ENCODE data around the gene EPB41L4B. TPM values are rescaled to one million over a fixed set of nuclear protein-coding genes. Genes with fewer than 3 reads are reported as not detected.

Gene EPB41L4B
- total RNA-seq, 1 experiment from 2014 or later, result 4.6 TPM

- no peak for TF ChIP-seq CTCF (IDR thresholded peaks at IDR 0.05; ENCODE audit: unreplicated experiment)
- no peak overlapping the region for H3K4me3 Mint-ChIP-seq (ENCODE audit: low read depth, unreplicated experiment)
These were observed 182.4 kb downstream of the EPB41L4B start for GRCh38 chr9:109138421-109138820.

GRCh38 chr9:109134167-109134578 lies 186.7 kb downstream of the EPB41L4B start:
- CTCF ChIA-PET, result no interaction called here
- intact Hi-C loops (cut with micrococcal nuclease; ENCODE audit: unreplicated experiment), result no loop called here

More at GRCh38 chr9:109138421-109138820, 182.4 kb downstream of the EPB41L4B start:
- Mint-ChIP-seq H3K9me3 (ENCODE audit: low read depth, unreplicated experiment) (no peaks in the 10 kb centered on the region), H3K27ac (ENCODE audit: unreplicated experiment) (no peak overlapping the region), H3K36me3 (ENCODE audit: insufficient read depth, unreplicated experiment) (no peaks in the 10 kb centered on the region), H3K27me3 (ENCODE audit: unreplicated experiment) (no peaks in the 10 kb centered on the region), H3K4me1 (ENCODE audit: low read depth, unreplicated experiment) (no peaks in the 10 kb centered on the region)
- CTCF ChIA-PET, result no interaction called here
- intact Hi-C loops (cut with micrococcal nuclease; ENCODE audit: unreplicated experiment), result no loop called here
- no TSS peak for BruUV-seq (replicated peaks)
- DNase-seq, result no peak

GRCh38 chr9:109133533-109133932 lies 187.3 kb downstream of the EPB41L4B start:
- no peak overlapping the region for H3K4me3 Mint-ChIP-seq (ENCODE audit: low read depth, unreplicated experiment)
- H3K27me3 Mint-ChIP-seq (ENCODE audit: unreplicated experiment), result no peaks in the 10 kb centered on the region
- CTCF ChIA-PET, result no interaction called here
- H3K9me3 Mint-ChIP-seq (ENCODE audit: low read depth, unreplicated experiment), result no peaks in the 10 kb centered on the region
- intact Hi-C loops (cut with micrococcal nuclease; ENCODE audit: unreplicated experiment), result no loop called here
- H3K27ac Mint-ChIP-seq (ENCODE audit: unreplicated experiment), result no peak overlapping the region
- BruUV-seq (replicated peaks), result no TSS peak
- H3K4me1 Mint-ChIP-seq (ENCODE audit: low read depth, unreplicated experiment), result no peaks in the 10 kb centered on the region
- DNase-seq, result no peak
- no peak for TF ChIP-seq CTCF (IDR thresholded peaks at IDR 0.05; ENCODE audit: unreplicated experiment)
- no peaks in the 10 kb centered on the region for H3K36me3 Mint-ChIP-seq (ENCODE audit: insufficient read depth, unreplicated experiment)

More at GRCh38 chr9:109134167-109134578, 186.7 kb downstream of the EPB41L4B start:
- no peak overlapping the region for H3K4me3 Mint-ChIP-seq (ENCODE audit: low read depth, unreplicated experiment)
- H3K27me3 Mint-ChIP-seq (ENCODE audit: unreplicated experiment), result no peaks in the 10 kb centered on the region
- BruUV-seq (replicated peaks), result no TSS peak
- H3K9me3 Mint-ChIP-seq (ENCODE audit: low read depth, unreplicated experiment), result no peaks in the 10 kb centered on the region
- H3K4me1 Mint-ChIP-seq (ENCODE audit: low read depth, unreplicated experiment), result no peaks in the 10 kb centered on the region
- TF ChIP-seq CTCF (IDR thresholded peaks at IDR 0.05; ENCODE audit: unreplicated experiment), result no peak
- no peaks in the 10 kb centered on the region for H3K36me3 Mint-ChIP-seq (ENCODE audit: insufficient read depth, unreplicated experiment)
- no peak overlapping the region for H3K27ac Mint-ChIP-seq (ENCODE audit: unreplicated experiment)
- DNase-seq, result no peak

- DNase-seq, result no peak
- TF ChIP-seq CTCF (IDR thresholded peaks at IDR 0.05; ENCODE audit: unreplicated experiment), result no peak
- H3K36me3 Mint-ChIP-seq (ENCODE audit: insufficient read depth, unreplicated experiment), result no peaks in the 10 kb centered on the region
- H3K27ac Mint-ChIP-seq (ENCODE audit: unreplicated experiment), result no peak overlapping the region
- CTCF ChIA-PET, result no interaction called here
- H3K27me3 Mint-ChIP-seq (ENCODE audit: unreplicated experiment), result no peaks in the 10 kb centered on the region
- no peaks in the 10 kb centered on the region for H3K9me3 Mint-ChIP-seq (ENCODE audit: low read depth, unreplicated experiment)
- H3K4me1 Mint-ChIP-seq (ENCODE audit: low read depth, unreplicated experiment), result no peaks in the 10 kb centered on the region
- BruUV-seq (replicated peaks), result no TSS peak
- H3K4me3 Mint-ChIP-seq (ENCODE audit: low read depth, unreplicated experiment), result no peak overlapping the region
- intact Hi-C loops (cut with micrococcal nuclease; ENCODE audit: unreplicated experiment), result no loop called here
These were observed 188.3 kb downstream of the EPB41L4B start for GRCh38 chr9:109132567-109133021.
